SK-N-SH treated with all-trans-retinoic acid at 6 μM for 48 hours (cell line): ENCODE data around the gene PRCP.

ENCODE experiments used
- ATAC-seq: fragments of 200-7000 bp; cut with Tn5 transposase; 3 replicates; pipeline ENCODE4 v1.9.1; 2020; ENCODE audit warnings: mild to moderate bottlenecking, moderate library complexity
- ARNTL ChIP-seq: fragments of 450-650 bp; formaldehyde crosslinking; IDR thresholded peaks from 2 replicates; pipeline ENCODE4 v1.5.0; 2020; ENCODE audit warnings: low read depth, mild to moderate bottlenecking, moderate library complexity, borderline replicate concordance
- CREB5 ChIP-seq: fragments of 250-450 bp; sonication (Bioruptor Pico); IDR thresholded peaks from 2 replicates; pipeline ENCODE4 v1.5.1; 2020; ENCODE audit warnings: low read depth, mild to moderate bottlenecking, moderate library complexity
- CSDC2 ChIP-seq: fragments of 250-450 bp; sonication (Bioruptor Pico); IDR thresholded peaks from 2 replicates; pipeline ENCODE4 v1.5.0; 2020; ENCODE audit warnings: mild to moderate bottlenecking, moderate library complexity
- CSRNP3 ChIP-seq: fragments of 250-450 bp; sonication (Bioruptor Pico); IDR thresholded peaks from 2 replicates; pipeline ENCODE4 v1.5.1; 2021; ENCODE audit warnings: mild to moderate bottlenecking, moderate library complexity
- ESRRG ChIP-seq: fragments of 250-450 bp; sonication (Bioruptor Pico); IDR thresholded peaks from 2 replicates; pipeline ENCODE4 v1.6.1; 2021; ENCODE audit warnings: mild to moderate bottlenecking
- ISL1 ChIP-seq: fragments of 250-450 bp; sonication (Bioruptor Pico); IDR thresholded peaks from 2 replicates; pipeline ENCODE4 v2.1.2; 2022; ENCODE audit warnings: mild to moderate bottlenecking, moderate library complexity
- OSR1 ChIP-seq: fragments of 250-450 bp; sonication (Bioruptor Pico); IDR thresholded peaks from 2 replicates; pipeline ENCODE4 v1.8.0; 2022; ENCODE audit warnings: moderate library complexity, mild to moderate bottlenecking, inconsistent platforms
- POU6F1 ChIP-seq: fragments of 250-450 bp; sonication (Bioruptor Pico); IDR thresholded peaks from 2 replicates; pipeline ENCODE4 v1.8.0; 2021; ENCODE audit warnings: low read depth, mild to moderate bottlenecking, moderate library complexity, borderline replicate concordance
- PPARA ChIP-seq: fragments of 250-450 bp; sonication (Bioruptor Pico); IDR thresholded peaks from 2 replicates; pipeline ENCODE4 v1.5.0; 2020; ENCODE audit warnings: mild to moderate bottlenecking, borderline replicate concordance
- RARB ChIP-seq: fragments of 250-450 bp; sonication (Bioruptor Pico); IDR thresholded peaks from 2 replicates; pipeline ENCODE4 v1.8.0; 2021; ENCODE audit warnings: mild to moderate bottlenecking, moderate library complexity
- SNAI2 ChIP-seq: fragments of 250-450 bp; sonication (Bioruptor Pico); IDR thresholded peaks from 2 replicates; pipeline ENCODE4 v1.5.0; 2020; ENCODE audit warnings: mild to moderate bottlenecking, moderate library complexity
- TCF4 ChIP-seq: fragments of 250-450 bp; sonication (Bioruptor Pico); IDR thresholded peaks from 2 replicates; pipeline ENCODE4 v1.8.0; 2021; ENCODE audit warnings: mild to moderate bottlenecking, moderate library complexity, borderline replicate concordance
- ZC3H10 ChIP-seq: fragments of 250-450 bp; sonication (Bioruptor Pico); IDR thresholded peaks from 2 replicates; pipeline ENCODE4 v1.5.1; 2021; ENCODE audit warnings: mild to moderate bottlenecking, moderate library complexity
- ZFP3 ChIP-seq: fragments of 250-450 bp; sonication (Bioruptor Pico); IDR thresholded peaks from 2 replicates; pipeline ENCODE4 v1.5.0; 2020; ENCODE audit warnings: mild to moderate bottlenecking, moderate library complexity
- ZFP30 ChIP-seq: fragments of 450-650 bp; formaldehyde crosslinking; IDR thresholded peaks from 2 replicates; pipeline ENCODE4 v1.5.0; 2022; ENCODE audit warnings: mild to moderate bottlenecking, moderate library complexity
- ZNF565 ChIP-seq: fragments of 450-650 bp; formaldehyde crosslinking; conservative IDR thresholded peaks from 2 replicates; pipeline ENCODE4 v1.5.0; 2020; ENCODE audit warnings: low read depth, mild to moderate bottlenecking, moderate library complexity
- ZNF70 ChIP-seq: fragments of 450-650 bp; formaldehyde crosslinking; IDR thresholded peaks from 2 replicates; pipeline ENCODE4 v1.5.0; 2020; ENCODE audit warnings: mild to moderate bottlenecking, moderate library complexity
- ZNF8 ChIP-seq: fragments of 450-650 bp; formaldehyde crosslinking; IDR thresholded peaks from 2 replicates; pipeline ENCODE4 v1.5.0; 2020; ENCODE audit warnings: mild to moderate bottlenecking, moderate library complexity
- TF ChIP-seq, protein P1 (sequence below): fragments of 250-450 bp; sonication (Bioruptor Pico); IDR thresholded peaks from 2 replicates; pipeline ENCODE4 v1.5.0; 2020; ENCODE audit warnings: mild to moderate bottlenecking, moderate library complexity
- TF ChIP-seq, protein P2 (sequence below): fragments of 250-450 bp; sonication (Bioruptor Pico); IDR thresholded peaks from 2 replicates; pipeline ENCODE4 v1.8.0; 2020; ENCODE audit warnings: mild to moderate bottlenecking, moderate library complexity, borderline replicate concordance

The PRCP gene

GRCh38 chr11:82818409-82819043 lies 81.7 kb downstream of the PRCP start (continued):
- TF ChIP-seq, protein P1, sequence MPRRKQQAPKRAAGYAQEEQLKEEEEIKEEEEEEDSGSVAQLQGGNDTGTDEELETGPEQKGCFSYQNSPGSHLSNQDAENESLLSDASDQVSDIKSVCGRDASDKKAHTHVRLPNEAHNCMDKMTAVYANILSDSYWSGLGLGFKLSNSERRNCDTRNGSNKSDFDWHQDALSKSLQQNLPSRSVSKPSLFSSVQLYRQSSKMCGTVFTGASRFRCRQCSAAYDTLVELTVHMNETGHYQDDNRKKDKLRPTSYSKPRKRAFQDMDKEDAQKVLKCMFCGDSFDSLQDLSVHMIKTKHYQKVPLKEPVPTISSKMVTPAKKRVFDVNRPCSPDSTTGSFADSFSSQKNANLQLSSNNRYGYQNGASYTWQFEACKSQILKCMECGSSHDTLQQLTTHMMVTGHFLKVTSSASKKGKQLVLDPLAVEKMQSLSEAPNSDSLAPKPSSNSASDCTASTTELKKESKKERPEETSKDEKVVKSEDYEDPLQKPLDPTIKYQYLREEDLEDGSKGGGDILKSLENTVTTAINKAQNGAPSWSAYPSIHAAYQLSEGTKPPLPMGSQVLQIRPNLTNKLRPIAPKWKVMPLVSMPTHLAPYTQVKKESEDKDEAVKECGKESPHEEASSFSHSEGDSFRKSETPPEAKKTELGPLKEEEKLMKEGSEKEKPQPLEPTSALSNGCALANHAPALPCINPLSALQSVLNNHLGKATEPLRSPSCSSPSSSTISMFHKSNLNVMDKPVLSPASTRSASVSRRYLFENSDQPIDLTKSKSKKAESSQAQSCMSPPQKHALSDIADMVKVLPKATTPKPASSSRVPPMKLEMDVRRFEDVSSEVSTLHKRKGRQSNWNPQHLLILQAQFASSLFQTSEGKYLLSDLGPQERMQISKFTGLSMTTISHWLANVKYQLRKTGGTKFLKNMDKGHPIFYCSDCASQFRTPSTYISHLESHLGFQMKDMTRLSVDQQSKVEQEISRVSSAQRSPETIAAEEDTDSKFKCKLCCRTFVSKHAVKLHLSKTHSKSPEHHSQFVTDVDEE, result no peak
- TF ChIP-seq ZNF8 (CRISPR knock-in tag), result no peak
- no peak for TF ChIP-seq ZNF565 (CRISPR knock-in tag)
- TF ChIP-seq CSDC2, result no peak
- TF ChIP-seq ARNTL (CRISPR knock-in tag), result no peak
- TF ChIP-seq ZFP3 (CRISPR knock-in tag), result no peak

- no peak for ATAC-seq
- TF ChIP-seq ZFP3 (CRISPR knock-in tag), result no peak
- TF ChIP-seq CSDC2, result no peak
- TF ChIP-seq CSRNP3, result no peak
- no peak for TF ChIP-seq ZFP30 (CRISPR knock-in tag)
- no peak for TF ChIP-seq POU6F1
- TF ChIP-seq, protein P2, sequence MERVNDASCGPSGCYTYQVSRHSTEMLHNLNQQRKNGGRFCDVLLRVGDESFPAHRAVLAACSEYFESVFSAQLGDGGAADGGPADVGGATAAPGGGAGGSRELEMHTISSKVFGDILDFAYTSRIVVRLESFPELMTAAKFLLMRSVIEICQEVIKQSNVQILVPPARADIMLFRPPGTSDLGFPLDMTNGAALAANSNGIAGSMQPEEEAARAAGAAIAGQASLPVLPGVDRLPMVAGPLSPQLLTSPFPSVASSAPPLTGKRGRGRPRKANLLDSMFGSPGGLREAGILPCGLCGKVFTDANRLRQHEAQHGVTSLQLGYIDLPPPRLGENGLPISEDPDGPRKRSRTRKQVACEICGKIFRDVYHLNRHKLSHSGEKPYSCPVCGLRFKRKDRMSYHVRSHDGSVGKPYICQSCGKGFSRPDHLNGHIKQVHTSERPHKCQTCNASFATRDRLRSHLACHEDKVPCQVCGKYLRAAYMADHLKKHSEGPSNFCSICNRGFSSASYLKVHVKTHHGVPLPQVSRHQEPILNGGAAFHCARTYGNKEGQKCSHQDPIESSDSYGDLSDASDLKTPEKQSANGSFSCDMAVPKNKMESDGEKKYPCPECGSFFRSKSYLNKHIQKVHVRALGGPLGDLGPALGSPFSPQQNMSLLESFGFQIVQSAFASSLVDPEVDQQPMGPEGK, result no peak
- no peak for TF ChIP-seq OSR1 (CRISPR knock-in tag)
These were observed 84.8 kb downstream of the PRCP start for GRCh38 chr11:82815406-82815805.

GRCh38 chr11:82814379-82814778 lies 85.9 kb downstream of the PRCP start:
- TF ChIP-seq ISL1 (CRISPR knock-in tag) (no peak), ZFP30 (CRISPR knock-in tag) (no peak), SNAI2 (CRISPR knock-in tag) (no peak), ARNTL (CRISPR knock-in tag) (no peak), RARB (no peak), ZNF8 (CRISPR knock-in tag) (no peak), CREB5 (CRISPR knock-in tag) (no peak), PPARA (CRISPR knock-in tag) (no peak), TCF4 (CRISPR knock-in tag) (no peak)
- no peak for ATAC-seq

DNA sequence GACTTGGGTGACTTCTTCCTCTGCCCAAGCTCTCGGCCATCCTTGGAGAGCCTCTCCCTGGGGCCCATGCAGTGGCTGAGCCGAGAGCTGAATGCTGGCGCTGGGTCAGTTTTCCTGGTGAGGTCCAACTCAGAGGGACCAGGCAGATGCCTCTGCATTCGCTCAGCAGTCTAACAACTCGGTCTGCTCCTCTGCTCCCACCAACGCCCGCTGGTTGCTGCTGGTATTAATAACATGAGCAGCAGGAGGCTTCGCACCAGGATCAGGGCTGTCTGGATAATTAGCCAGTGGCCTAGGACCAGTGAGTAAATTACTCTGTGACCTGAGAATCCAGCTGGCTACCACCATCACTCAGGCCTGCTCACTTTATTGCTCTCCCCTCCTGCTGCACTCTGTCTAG lies 88.9 kb downstream of the PRCP start:
- ATAC-seq, result no peak
- TF ChIP-seq ESRRG (CRISPR knock-in tag), result no peak
- no peak for TF ChIP-seq PPARA (CRISPR knock-in tag)
- no peak for TF ChIP-seq ISL1 (CRISPR knock-in tag)
- no peak for TF ChIP-seq ZC3H10
- TF ChIP-seq RARB, result no peak
- no peak for TF ChIP-seq CSDC2
- TF ChIP-seq ZFP3 (CRISPR knock-in tag), result no peak
- no peak for TF ChIP-seq ZFP30 (CRISPR knock-in tag)
- TF ChIP-seq, protein P2, result no peak
- TF ChIP-seq ZNF70 (CRISPR knock-in tag), result no peak
- TF ChIP-seq CSRNP3, result no peak
